Nephron progenitor cell (in vitro differentiated cells): Measurements from ENCODE around the gene LENEP.

Experiments used
- DNase-seq: peaks from one replicate; pipeline ENCODE4 v3.0.0; 2021
- H3K27ac Mint-ChIP-seq: 2 replicates; pipeline ENCODE4 v1.8.0; 2021; ENCODE audit warnings: mild to moderate bottlenecking, moderate library complexity, mixed read lengths
- H3K27me3 Mint-ChIP-seq: 2 replicates; pipeline ENCODE4 v1.8.0; 2021; ENCODE audit warnings: mild to moderate bottlenecking, low read depth, mixed read lengths; ENCODE audit not compliant: poor library complexity
- H3K36me3 Mint-ChIP-seq: 2 replicates; pipeline ENCODE4 v1.8.0; 2021; ENCODE audit warnings: low read depth, mixed read lengths
- H3K4me1 Mint-ChIP-seq: 2 replicates; pipeline ENCODE4 v1.8.0; 2021; ENCODE audit warnings: mixed read lengths
- H3K4me3 Mint-ChIP-seq: 2 replicates; pipeline ENCODE4 v1.8.0; 2021; ENCODE audit warnings: mild to moderate bottlenecking, moderate library complexity, mixed read lengths
- H3K9me3 Mint-ChIP-seq: 2 replicates; pipeline ENCODE4 v1.8.0; 2021; ENCODE audit warnings: mild to moderate bottlenecking, moderate library complexity, mixed read lengths
- TF ChIP-seq, protein P1 (sequence below): fragments of 200-600 bp; sonication (generic); IDR thresholded peaks from 2 replicates; pipeline ENCODE4 v1.5.0; 2021; ENCODE audit warnings: antibody characterized with exemption

Gene LENEP

DNA sequence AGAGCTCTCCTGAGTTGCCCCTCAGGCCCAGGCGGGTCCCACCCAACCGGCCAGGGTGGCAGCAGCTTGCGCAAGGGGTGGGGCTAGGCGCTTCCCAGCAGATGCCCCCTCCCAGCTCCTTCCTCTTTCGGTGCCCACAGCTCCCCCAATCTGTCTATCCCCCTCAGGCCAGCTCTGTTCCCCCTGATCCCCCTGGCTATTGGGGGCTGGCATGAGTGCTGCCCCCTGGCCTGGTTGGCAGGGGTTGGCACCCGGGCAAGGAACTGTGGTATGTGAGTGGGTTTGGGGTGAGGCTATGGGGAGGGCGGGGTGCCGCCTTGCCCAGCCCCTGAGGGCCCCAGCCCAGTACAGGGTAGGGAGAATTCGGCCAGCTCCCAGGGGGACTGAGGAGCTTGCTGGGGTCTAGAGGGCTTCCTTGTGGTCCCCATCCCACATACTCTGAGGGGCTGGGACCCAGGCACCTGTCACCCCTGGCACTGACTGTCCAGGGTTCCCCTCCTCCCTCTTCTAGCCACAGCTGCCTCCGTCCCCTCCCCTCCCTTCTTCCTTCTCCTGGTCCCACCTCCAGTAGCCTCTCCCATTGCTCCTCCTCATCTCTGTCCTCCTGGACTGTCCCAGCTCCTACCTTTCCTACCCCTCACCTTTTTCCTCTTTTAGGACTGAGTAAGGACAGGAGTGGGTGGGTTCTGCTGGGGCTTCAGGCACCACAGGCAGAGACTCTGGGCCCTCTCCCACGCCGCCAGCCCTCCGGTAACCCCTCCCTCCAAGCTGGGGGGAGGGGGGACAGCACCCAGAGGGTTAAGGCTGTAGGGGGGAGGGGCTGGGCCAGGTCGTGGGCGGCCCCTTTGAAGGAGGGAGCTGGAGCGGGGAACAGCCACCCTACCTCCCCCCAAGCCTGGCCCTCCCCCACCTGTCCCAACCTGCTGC, 14.9 kb downstream of the LENEP start:
- Mint-ChIP-seq H3K27me3 (peaks cover 11% of the 10 kb centered on the region), H3K4me1 (peaks cover 65% of the 10 kb centered on the region), H3K27ac (no peak overlapping the region), H3K9me3 (no peaks in the 10 kb centered on the region), H3K36me3 (no peaks in the 10 kb centered on the region), H3K4me3 (no peak overlapping the region)
- DNase-seq = no peak
- TF ChIP-seq, protein P1, sequence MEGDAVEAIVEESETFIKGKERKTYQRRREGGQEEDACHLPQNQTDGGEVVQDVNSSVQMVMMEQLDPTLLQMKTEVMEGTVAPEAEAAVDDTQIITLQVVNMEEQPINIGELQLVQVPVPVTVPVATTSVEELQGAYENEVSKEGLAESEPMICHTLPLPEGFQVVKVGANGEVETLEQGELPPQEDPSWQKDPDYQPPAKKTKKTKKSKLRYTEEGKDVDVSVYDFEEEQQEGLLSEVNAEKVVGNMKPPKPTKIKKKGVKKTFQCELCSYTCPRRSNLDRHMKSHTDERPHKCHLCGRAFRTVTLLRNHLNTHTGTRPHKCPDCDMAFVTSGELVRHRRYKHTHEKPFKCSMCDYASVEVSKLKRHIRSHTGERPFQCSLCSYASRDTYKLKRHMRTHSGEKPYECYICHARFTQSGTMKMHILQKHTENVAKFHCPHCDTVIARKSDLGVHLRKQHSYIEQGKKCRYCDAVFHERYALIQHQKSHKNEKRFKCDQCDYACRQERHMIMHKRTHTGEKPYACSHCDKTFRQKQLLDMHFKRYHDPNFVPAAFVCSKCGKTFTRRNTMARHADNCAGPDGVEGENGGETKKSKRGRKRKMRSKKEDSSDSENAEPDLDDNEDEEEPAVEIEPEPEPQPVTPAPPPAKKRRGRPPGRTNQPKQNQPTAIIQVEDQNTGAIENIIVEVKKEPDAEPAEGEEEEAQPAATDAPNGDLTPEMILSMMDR = no peak

DNA sequence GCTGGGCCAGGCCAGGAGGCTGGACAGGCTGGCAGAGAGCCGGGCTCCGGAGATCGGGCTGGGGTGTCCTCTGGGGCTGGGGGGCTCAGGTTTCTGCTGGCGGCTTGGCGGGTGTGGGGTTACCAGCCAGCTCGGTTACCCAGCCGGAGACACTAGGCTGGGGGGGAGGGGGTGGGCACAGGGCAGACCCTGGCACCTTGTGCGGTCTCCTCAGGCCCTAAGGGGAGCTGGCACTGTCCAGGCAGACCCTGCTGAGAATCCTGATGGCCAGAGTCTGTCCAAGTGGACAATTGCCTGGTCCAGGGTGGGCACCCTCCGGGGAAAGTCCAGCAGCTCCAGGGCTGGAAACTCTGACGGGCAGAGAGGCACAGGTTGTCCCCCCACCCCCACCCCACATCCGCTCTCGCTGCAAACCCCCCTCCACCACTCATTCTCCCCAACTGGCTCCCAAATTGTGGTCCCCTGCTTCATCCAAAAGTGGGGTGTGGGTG, 15.9 kb downstream of the LENEP start:
- DNase-seq = no peak
- Mint-ChIP-seq H3K27ac (no peak overlapping the region), H3K4me3 (no peak overlapping the region), H3K36me3 (no peaks in the 10 kb centered on the region), H3K4me1 (peaks cover 56% of the 10 kb centered on the region), H3K27me3 (peaks cover 11% of the 10 kb centered on the region), H3K9me3 (no peaks in the 10 kb centered on the region)
- TF ChIP-seq, protein P1 = no peak

DNA sequence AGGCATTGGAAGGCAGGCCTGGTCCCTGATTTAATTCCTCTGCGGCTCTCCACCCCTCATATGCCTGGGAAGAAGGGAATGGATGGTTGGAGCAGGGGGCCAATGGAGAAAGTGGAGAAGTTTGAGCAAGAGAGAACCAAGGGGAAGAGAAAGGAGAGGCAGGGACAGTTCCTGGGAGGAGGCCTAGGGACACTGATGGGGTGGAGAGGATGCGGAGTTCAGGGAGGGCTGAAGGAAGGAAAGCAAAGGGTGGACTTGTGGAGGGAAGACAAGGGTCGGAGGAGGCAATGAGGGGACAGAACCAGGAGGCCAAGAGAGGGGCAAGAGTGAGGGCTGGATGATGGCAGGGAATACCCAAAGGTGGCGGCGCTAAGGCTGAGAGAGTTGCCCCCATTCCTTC, 16.4 kb downstream of the LENEP start:
- TF ChIP-seq, protein P1 = no peak
- Mint-ChIP-seq H3K27ac (peak overlapping the region; percentile 38), H3K4me1 (peaks cover 52% of the 10 kb centered on the region), H3K4me3 (no peak overlapping the region), H3K36me3 (no peaks in the 10 kb centered on the region), H3K9me3 (no peaks in the 10 kb centered on the region), H3K27me3 (peaks cover 11% of the 10 kb centered on the region)
- no peak for DNase-seq

DNA sequence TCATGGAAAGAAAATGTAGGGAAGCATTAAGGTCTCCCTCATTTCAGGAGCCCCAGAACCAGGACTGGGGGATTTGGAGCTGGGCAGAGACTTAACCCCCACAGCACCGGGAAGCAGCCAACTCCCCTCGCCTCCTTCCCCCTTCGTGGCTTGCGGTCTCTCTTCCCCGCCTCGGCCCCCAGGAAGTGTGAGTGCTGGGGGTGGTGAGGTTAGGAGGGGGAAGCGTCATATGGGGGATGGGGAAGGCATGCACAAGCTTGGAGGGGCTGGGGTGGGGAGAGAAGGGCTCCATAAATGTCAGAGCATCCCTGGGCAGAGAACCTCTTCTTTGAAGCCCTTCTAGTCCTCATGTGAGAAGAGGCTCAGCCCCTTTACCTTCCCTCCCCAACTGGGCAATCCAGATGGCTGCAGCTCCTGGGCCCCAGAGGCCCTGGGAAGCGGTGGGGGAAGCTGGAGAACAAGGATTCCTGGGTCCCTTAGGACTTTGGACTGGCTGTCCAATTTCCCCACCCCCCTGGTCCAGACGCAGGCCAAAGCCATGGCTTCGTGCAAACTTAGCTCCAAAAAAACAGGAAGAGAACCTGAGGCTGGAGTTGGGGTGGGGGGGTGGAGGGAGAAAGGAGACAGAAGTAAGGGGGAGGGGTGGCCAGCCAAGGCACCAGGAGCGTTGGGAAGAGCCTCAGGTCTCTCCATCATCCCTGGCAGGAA, 17.0 kb downstream of the LENEP start:
- Mint-ChIP-seq H3K27me3 (peaks cover 11% of the 10 kb centered on the region), H3K4me3 (no peak overlapping the region), H3K36me3 (no peaks in the 10 kb centered on the region), H3K9me3 (no peaks in the 10 kb centered on the region), H3K4me1 (peaks cover 52% of the 10 kb centered on the region), H3K27ac (peak overlapping the region; percentile 38)
- TF ChIP-seq, protein P1 = no peak
- no peak for DNase-seq

DNA sequence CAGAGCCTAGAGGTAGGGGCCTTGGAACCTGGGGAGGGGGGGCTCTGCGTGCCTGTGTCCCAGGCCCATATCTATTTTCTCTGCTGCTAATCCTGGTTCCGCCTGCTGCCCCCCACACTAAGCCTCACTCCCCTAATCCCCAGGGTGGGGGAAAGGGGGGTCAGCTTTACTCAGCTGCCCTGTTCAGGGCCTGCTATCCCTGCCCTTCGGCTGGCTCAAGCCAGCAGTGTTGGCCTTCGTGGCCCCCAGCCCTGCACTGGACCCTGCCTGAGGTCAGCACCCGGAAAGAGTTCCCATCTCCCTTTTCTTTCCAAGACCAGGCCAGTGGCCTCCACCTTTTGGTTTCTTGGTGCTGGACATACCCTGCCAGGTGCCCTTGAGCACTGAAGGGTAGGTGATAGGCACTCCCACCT, 17.6 kb downstream of the LENEP start:
- DNase-seq = no peak
- no peak overlapping the region for H3K4me3 Mint-ChIP-seq
- no peaks in the 10 kb centered on the region for H3K9me3 Mint-ChIP-seq
- TF ChIP-seq, protein P1 = no peak
- H3K27me3 Mint-ChIP-seq = peaks cover 11% of the 10 kb centered on the region
- H3K27ac Mint-ChIP-seq = no peak overlapping the region
- no peaks in the 10 kb centered on the region for H3K36me3 Mint-ChIP-seq
- peaks cover 55% of the 10 kb centered on the region for H3K4me1 Mint-ChIP-seq
